ENCODE results near the gene FGF14. TPM values are rescaled to one million over a fixed set of nuclear protein-coding genes. Genes with fewer than 3 reads are reported as not detected.

The FGF14 gene
- polyA plus RNA-seq, 1 of the 3 experiments (the other 2 are of a cell fraction) = 0.20 TPM

DNA sequence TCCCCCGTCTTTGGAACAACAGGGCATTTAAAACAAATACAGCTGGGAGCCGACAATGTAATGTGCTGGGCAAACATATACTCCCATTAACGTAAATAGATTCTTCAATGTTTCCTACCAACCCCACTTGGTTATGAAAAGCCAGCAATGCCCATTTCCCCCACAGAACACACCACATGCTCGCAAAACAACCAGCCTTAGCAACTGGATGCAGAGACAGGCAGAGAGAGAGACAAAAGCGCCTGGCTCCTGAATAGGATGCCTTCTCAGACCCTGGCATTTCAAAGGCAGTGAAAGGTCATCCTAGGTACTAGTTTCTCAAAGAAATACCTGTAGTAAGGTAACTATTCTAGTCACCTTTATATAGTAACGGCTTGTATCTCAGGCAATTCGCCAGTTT is 486.5 kb downstream of the FGF14 start:
- Histone ChIP-seq H3K79me2 (ENCODE audit: insufficient read depth) (no peaks in the 10 kb centered on the region), H3K9me3 (no peaks in the 10 kb centered on the region), H3K9ac (no peak overlapping the region), H3K36me3 (replicated peaks in 1 of 2; ENCODE audit: control insufficient read depth in 1 of 2, insufficient read depth in 2 of 2, low read length in 1 of 2) (no peaks in the 10 kb centered on the region), H3K27ac (ENCODE audit: low read depth in 2 of 2, low read length in 1 of 2) (no peak overlapping the region), H3K9me2 (no peaks in the 10 kb centered on the region), H3F3A (replicated peaks; ENCODE audit: insufficient read depth) (peaks cover 3% of the 10 kb centered on the region), H3K4me2 (no peak overlapping the region), H2AFZ (ENCODE audit: low read depth) (no peak overlapping the region), H3K4me1 (ENCODE audit: control insufficient read depth in 1 of 2, insufficient read depth in 2 of 2, low read depth in 1 of 2, low read length in 1 of 2) (peaks cover 8 to 23% of the 10 kb centered on the region in 2 experiments; a peak in 3 of 4 replicates), H4K20me1 (ENCODE audit: insufficient read depth) (no peaks in the 10 kb centered on the region), H3K27me3 (ENCODE audit: insufficient read depth) (peaks cover 33% of the 10 kb centered on the region), H3K4me3 (ENCODE audit: low read depth in 2 of 2, low read length in 1 of 2) (0 out of 4 replicates have a peak overlapping the region, but pooled peaks of 1 of the 2 experiments have one; percentile 57)
- DNase-seq = peak; percentile 45
- TF ChIP-seq RAD21 (IDR thresholded peaks at IDR 0.05; ENCODE audit: low read length) (no peak), EP300 (IDR thresholded peaks at IDR 0.05; ENCODE audit: borderline replicate concordance in 1 of 2, low read depth in 1 of 2, low read length in 1 of 2) (no peak), MXI1 (IDR thresholded peaks at IDR 0.05; ENCODE audit: low read depth, low read length) (peak; percentile 64; the same call in 1 of the 2 replicates), CHD2 (IDR thresholded peaks at IDR 0.05; ENCODE audit: low read length, partially characterized antibody) (no peak), TCF12 (IDR thresholded peaks at IDR 0.05) (no peak)
- POLR2A ChIA-PET = no interaction called here
- CTCF ChIA-PET = interaction anchor here (0.6 to 3.7 kb wide), 12 partner anchors 13 to 1269 kb away, joined by 3 to 16 read pairs (median 3); no protein-coding TSS in a partner anchor
- WGBS (ENCODE audit: low lambda C conversion rate) = 71% methylated on average over 7 of the region's 7 CpGs

DNA sequence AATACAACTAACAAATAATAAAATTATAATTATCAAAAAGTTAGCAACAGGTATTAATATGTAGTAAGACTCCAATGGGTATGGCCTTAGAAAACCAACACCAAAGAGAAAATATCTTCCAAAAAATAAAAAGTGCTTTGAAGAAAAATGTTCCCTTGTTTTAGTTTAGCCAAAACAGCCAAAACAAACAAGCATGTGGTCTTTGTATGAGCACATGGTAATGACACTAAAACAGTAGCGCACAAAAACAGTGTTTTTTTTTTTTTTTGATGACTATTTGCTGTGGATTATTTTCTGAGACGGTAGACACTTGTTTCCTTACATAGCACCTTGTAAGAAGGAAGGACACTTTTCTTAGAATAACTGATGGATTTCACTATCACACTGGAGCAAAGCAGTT is 490.1 kb downstream of the FGF14 start:
- Histone ChIP-seq H3K9ac (no peak overlapping the region), H3F3A (replicated peaks; ENCODE audit: insufficient read depth) (no peaks in the 10 kb centered on the region), H3K27ac (ENCODE audit: low read depth in 2 of 2, low read length in 1 of 2) (no peak overlapping the region), H3K4me2 (no peak overlapping the region), H3K9me3 (no peaks in the 10 kb centered on the region), H4K20me1 (ENCODE audit: insufficient read depth) (no peaks in the 10 kb centered on the region), H3K36me3 (replicated peaks in 1 of 2; ENCODE audit: control insufficient read depth in 1 of 2, insufficient read depth in 2 of 2, low read length in 1 of 2) (no peaks in the 10 kb centered on the region), H2AFZ (ENCODE audit: low read depth) (no peak overlapping the region), H3K4me1 (ENCODE audit: control insufficient read depth in 1 of 2, insufficient read depth in 2 of 2, low read depth in 1 of 2, low read length in 1 of 2) (peaks cover 0 to 6% of the 10 kb centered on the region in 2 experiments; a peak in 2 of 4 replicates), H3K9me2 (no peaks in the 10 kb centered on the region), H3K27me3 (ENCODE audit: insufficient read depth) (peaks cover 17% of the 10 kb centered on the region; the same call in 1 of the 2 replicates), H3K4me3 (ENCODE audit: low read depth in 2 of 2, low read length in 1 of 2) (no peak overlapping the region), H3K79me2 (ENCODE audit: insufficient read depth) (no peaks in the 10 kb centered on the region)
- no peak for DNase-seq
- ChIA-PET CTCF (interaction anchor here (1.1 kb wide), 1 partner anchor 104 kb away, joined by 3 read pairs; no protein-coding TSS in a partner anchor), POLR2A (no interaction called here)
- WGBS (ENCODE audit: low lambda C conversion rate) = 49% methylated on average over 2 of the region's 2 CpGs
- TF ChIP-seq NFIC (IDR thresholded peaks at IDR 0.05; ENCODE audit: borderline replicate concordance) = no peak
- no peak for TF ChIP-seq FOSL2 (IDR thresholded peaks at IDR 0.05; ENCODE audit: borderline replicate concordance, low read depth)
- TF ChIP-seq, protein P1, sequence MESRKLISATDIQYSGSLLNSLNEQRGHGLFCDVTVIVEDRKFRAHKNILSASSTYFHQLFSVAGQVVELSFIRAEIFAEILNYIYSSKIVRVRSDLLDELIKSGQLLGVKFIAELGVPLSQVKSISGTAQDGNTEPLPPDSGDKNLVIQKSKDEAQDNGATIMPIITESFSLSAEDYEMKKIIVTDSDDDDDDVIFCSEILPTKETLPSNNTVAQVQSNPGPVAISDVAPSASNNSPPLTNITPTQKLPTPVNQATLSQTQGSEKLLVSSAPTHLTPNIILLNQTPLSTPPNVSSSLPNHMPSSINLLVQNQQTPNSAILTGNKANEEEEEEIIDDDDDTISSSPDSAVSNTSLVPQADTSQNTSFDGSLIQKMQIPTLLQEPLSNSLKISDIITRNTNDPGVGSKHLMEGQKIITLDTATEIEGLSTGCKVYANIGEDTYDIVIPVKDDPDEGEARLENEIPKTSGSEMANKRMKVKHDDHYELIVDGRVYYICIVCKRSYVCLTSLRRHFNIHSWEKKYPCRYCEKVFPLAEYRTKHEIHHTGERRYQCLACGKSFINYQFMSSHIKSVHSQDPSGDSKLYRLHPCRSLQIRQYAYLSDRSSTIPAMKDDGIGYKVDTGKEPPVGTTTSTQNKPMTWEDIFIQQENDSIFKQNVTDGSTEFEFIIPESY (IDR thresholded peaks at IDR 0.05; ENCODE audit: borderline replicate concordance, low read depth) = no peak

DNA sequence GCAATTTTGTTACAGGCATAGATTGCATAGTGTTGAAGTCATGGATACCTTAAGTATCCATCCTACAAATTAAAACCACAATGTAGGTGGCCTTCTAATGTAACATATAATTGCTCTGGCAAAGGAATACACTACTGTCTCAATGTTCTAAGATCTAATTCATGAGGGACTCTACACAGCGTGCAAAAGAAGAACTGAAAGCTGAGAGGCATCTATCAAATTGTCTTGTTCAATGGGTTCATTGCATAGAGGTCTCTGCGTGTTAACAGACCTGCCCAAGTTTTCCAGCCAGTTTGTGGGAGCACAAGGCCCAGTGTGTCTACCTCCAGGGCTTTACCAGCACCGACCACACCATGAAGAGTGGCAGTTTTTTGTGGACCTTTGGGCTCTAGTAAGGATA is 498.0 kb downstream of the FGF14 start:
- no peak overlapping the region for H3K9ac ChIP-seq
- DNase-seq = no peak
- H3K4me1 ChIP-seq (ENCODE audit: control insufficient read depth in 1 of 2, insufficient read depth in 2 of 2, low read depth in 1 of 2, low read length in 1 of 2) = no peaks in the 10 kb centered on the region
- CTCF ChIA-PET = interaction anchor here (1.8 kb wide), 1 partner anchor 16 kb away, joined by 4 read pairs; no protein-coding TSS in a partner anchor
- H3K36me3 ChIP-seq (replicated peaks in 1 of 2; ENCODE audit: control insufficient read depth in 1 of 2, insufficient read depth in 2 of 2, low read length in 1 of 2) = no peaks in the 10 kb centered on the region
- H3K4me2 ChIP-seq = no peak overlapping the region
- POLR2A ChIA-PET = no interaction called here
- H3K27ac ChIP-seq (ENCODE audit: low read depth in 2 of 2, low read length in 1 of 2) = no peak overlapping the region
- no peaks in the 10 kb centered on the region for H4K20me1 ChIP-seq (ENCODE audit: insufficient read depth)
- H3K79me2 ChIP-seq (ENCODE audit: insufficient read depth) = no peaks in the 10 kb centered on the region
- H3K27me3 ChIP-seq (ENCODE audit: insufficient read depth) = no peaks in the 10 kb centered on the region
- no peak overlapping the region for H2AFZ ChIP-seq (ENCODE audit: low read depth)
- 25% methylated on average over 3 of the region's 3 CpGs for WGBS (ENCODE audit: low lambda C conversion rate)
- no peaks in the 10 kb centered on the region for H3F3A ChIP-seq (replicated peaks; ENCODE audit: insufficient read depth)
- no peak overlapping the region for H3K4me3 ChIP-seq (ENCODE audit: low read depth in 2 of 2, low read length in 1 of 2)
- no peaks in the 10 kb centered on the region for H3K9me2 ChIP-seq
- H3K9me3 ChIP-seq = no peaks in the 10 kb centered on the region
- TF ChIP-seq MEF2A (IDR thresholded peaks at IDR 0.05; ENCODE audit: borderline replicate concordance, low read depth) (no peak), RAD21 (IDR thresholded peaks at IDR 0.05; ENCODE audit: low read length) (no peak), YY1 (IDR thresholded peaks at IDR 0.05; ENCODE audit: low read depth) (no peak), TAF1 (IDR thresholded peaks at IDR 0.05; ENCODE audit: borderline replicate concordance, low read depth, low read length) (no peak), TCF12 (IDR thresholded peaks at IDR 0.05) (no peak)
- TF ChIP-seq, protein P1 (IDR thresholded peaks at IDR 0.05; ENCODE audit: borderline replicate concordance, low read depth) = no peak
- TF ChIP-seq, protein P2, sequence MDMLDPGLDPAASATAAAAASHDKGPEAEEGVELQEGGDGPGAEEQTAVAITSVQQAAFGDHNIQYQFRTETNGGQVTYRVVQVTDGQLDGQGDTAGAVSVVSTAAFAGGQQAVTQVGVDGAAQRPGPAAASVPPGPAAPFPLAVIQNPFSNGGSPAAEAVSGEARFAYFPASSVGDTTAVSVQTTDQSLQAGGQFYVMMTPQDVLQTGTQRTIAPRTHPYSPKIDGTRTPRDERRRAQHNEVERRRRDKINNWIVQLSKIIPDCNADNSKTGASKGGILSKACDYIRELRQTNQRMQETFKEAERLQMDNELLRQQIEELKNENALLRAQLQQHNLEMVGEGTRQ (IDR thresholded peaks at IDR 0.05; ENCODE audit: borderline replicate concordance, low read depth, low read length) = no peak
- TF ChIP-seq, protein P3, sequence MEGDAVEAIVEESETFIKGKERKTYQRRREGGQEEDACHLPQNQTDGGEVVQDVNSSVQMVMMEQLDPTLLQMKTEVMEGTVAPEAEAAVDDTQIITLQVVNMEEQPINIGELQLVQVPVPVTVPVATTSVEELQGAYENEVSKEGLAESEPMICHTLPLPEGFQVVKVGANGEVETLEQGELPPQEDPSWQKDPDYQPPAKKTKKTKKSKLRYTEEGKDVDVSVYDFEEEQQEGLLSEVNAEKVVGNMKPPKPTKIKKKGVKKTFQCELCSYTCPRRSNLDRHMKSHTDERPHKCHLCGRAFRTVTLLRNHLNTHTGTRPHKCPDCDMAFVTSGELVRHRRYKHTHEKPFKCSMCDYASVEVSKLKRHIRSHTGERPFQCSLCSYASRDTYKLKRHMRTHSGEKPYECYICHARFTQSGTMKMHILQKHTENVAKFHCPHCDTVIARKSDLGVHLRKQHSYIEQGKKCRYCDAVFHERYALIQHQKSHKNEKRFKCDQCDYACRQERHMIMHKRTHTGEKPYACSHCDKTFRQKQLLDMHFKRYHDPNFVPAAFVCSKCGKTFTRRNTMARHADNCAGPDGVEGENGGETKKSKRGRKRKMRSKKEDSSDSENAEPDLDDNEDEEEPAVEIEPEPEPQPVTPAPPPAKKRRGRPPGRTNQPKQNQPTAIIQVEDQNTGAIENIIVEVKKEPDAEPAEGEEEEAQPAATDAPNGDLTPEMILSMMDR (IDR thresholded peaks at IDR 0.05) = no peak

All from SK-N-SH (cell line).